CD4-positive, alpha-beta T cell (primary cell): ENCODE measurements around the gene MPO. TPM values are rescaled to one million over a fixed set of nuclear protein-coding genes. Genes with fewer than 3 reads are reported as not detected.

ENCODE experiments used
- ATAC-seq: fragments of 200-7000 bp; cut with Tn5 transposase; one replicate; pipeline ENCODE4 v1.10.0; 2022; ENCODE audit warnings: mild to moderate bottlenecking; ENCODE audit not compliant: poor library complexity
- CTCF ChIA-PET: fragments of 350-600 bp; sonication (Branson Sonifier 250); formaldehyde crosslinking; loops from one replicate; lab custom pipeline; 2021; ENCODE audit warnings: antibody characterized with exemption, inconsistent platforms; lab: Charles Lee
- POLR2A ChIA-PET: fragments of 350-600 bp; sonication (Branson Sonifier 250); formaldehyde crosslinking; loops from one replicate; lab custom pipeline; 2021; ENCODE audit warnings: antibody characterized with exemption, inconsistent platforms; lab: Charles Lee
- DNase-seq, 14 experiments: peaks; one replicate each; pipeline ENCODE4 v3.0.0-alpha.2; 2013 to 2020; ENCODE audit warnings: mixed read lengths in 2 of 14
- H3K27ac ChIP-seq, 2 donors: one replicate each; pipeline versions ENCODE4 v1.5.1 to v1.7.0; 2013; ENCODE audit warnings: low read length in 2 of 2, low read depth in 1 of 2, mild to moderate bottlenecking in 1 of 2
- H3K27me3 ChIP-seq, 2 experiments: 1 replicate in 1 of 2; 2 replicates in 1 of 2; pipeline versions ENCODE4 v1.6.1 to v1.7.0; 2013; ENCODE audit warnings: low read length in 2 of 2, control low read depth in 1 of 2, mild to moderate bottlenecking in 1 of 2, moderate library complexity in 1 of 2; ENCODE audit not compliant: insufficient read depth in 2 of 2, control insufficient read depth in 1 of 2
- H3K36me3 ChIP-seq: one replicate; pipeline ENCODE4 v1.6.1; 2013; ENCODE audit warnings: low read length, control low read depth; ENCODE audit not compliant: insufficient read depth
- H3K4me1 ChIP-seq: one replicate; pipeline ENCODE4 v1.6.1; 2013; ENCODE audit warnings: low read length, control low read depth; ENCODE audit not compliant: insufficient read depth
- H3K4me3 ChIP-seq: one replicate; pipeline ENCODE4 v1.5.1; 2013; ENCODE audit warnings: mild to moderate bottlenecking, low read length, moderate library complexity
- H3K9me3 ChIP-seq, 2 experiments: 1 replicate in 1 of 2; 2 replicates in 1 of 2; pipeline versions ENCODE4 v1.6.1 to v1.7.0; 2013; ENCODE audit warnings: low read length in 2 of 2, mild to moderate bottlenecking in 2 of 2, control low read depth in 1 of 2, moderate library complexity in 1 of 2; ENCODE audit not compliant: control insufficient read depth in 1 of 2, insufficient read depth in 1 of 2
- H3K27ac Mint-ChIP-seq: one replicate; pipeline ENCODE4 v1.8.0; 2020; ENCODE audit warnings: mixed read lengths
- H3K27me3 Mint-ChIP-seq: one replicate; pipeline ENCODE4 v1.8.0; 2021; ENCODE audit warnings: mixed read lengths
- H3K36me3 Mint-ChIP-seq: one replicate; pipeline ENCODE4 v1.8.0; 2021; ENCODE audit warnings: low read depth, mixed read lengths
- H3K4me1 Mint-ChIP-seq: one replicate; pipeline ENCODE4 v1.8.0; 2021; ENCODE audit warnings: low read depth, mixed read lengths
- H3K4me3 Mint-ChIP-seq: one replicate; pipeline ENCODE4 v1.8.0; 2020; ENCODE audit warnings: mild to moderate bottlenecking, mixed read lengths
- H3K9me3 Mint-ChIP-seq: one replicate; pipeline ENCODE4 v1.8.0; 2020; ENCODE audit warnings: mixed read lengths
- CTCF ChIP-seq: fragments of 200-600 bp; IDR thresholded peaks from one replicate; pipeline ENCODE4 v1.8.0; 2022; ENCODE audit warnings: antibody characterized with exemption, mild to moderate bottlenecking
- intact Hi-C, 2 experiments: fragments of 100-400 bp; cut with DNase I in 1 of 2; cut with micrococcal nuclease in 1 of 2; formaldehyde crosslinking; loops; one replicate each; pipeline versions ENCODE4 v1.15.1 to v1.9.0; 2023 to 2025; cut with DNase I, micrococcal nuclease
- total RNA-seq, 174 experiments: library from RNA in 2 of 174; stranded (reverse) in 2 of 174; gene quantifications; one replicate each; pipeline ENCODE4 v1.2.3 and lab custom pipeline; 2021 to 2026

Gene MPO
- total RNA-seq, 2 experiments from 2014 or later = 0.77 TPM; not detected in 1

DNA sequence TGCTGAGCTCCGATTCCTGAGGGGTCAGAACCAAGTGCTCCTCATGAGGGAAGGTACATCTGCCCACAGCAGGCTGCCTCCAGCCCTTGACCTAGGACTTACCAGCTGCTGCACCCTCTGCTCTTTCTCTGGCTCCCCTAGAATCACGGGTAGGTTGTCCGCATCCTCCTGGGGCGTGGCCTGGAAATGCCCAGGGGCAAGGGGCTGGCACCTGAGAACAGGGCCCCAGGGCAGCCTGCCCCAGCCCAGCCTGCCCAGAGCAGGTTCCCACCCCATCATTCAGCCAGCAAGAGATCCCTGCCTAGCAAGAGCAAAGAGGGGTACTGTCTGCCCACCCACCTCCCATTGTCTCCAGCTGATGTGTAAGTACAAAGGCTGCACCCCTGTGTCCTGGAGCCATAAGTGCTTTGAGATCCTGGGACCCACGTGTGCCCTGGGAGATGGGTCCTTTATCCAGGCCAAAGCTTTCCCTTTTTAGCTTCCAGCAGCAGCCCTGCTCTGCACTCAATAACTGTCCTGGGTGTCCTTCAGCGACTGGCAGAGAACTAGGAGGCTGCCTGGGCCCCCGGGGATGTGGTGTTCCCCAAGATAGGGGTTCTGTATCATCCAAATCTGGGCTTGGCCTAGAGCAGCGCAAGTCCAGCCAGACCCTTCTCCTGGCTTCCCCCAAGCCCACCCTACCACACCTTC is 42.8 kb upstream of the MPO start:
- H3K4me3 Mint-ChIP-seq = no peak overlapping the region
- H3K4me1 ChIP-seq = peaks cover 44% of the 10 kb centered on the region
- intact Hi-C loops = no loop called here

DNA sequence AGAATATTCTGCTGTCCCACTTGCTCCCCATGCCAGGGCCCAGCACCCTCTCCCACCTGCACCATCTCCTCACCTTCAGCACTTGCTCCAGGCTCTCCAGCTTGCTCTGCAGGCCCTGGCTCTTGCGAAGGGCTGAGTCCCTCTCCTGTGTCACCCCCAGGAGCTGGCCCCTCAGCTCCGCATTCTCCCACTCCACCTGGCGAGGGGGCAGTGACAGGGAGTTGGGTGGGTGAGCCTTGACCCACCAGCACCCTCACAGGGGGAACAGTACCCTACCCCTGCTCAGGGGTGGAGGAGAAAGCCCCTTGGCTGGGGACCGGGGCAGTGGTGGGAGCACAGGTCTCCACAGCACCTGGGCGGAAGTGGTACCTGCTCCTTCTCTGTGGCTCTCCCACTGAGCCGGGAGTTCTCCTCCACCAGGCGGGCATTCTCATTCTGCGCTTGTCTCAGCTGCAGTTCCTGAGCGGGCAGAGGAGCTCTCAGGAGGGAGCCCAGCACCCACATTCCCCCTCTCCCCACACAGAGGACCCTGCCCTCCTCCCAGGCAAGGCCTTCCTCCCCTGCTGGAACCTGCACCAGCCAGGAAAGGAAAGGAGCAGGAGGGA is 41.9 kb upstream of the MPO start:
- Histone ChIP-seq H3K4me1 (peaks cover 44% of the 10 kb centered on the region), H3K36me3 (peaks cover 9% of the 10 kb centered on the region), H3K27me3 (no peaks in the 10 kb centered on the region), H3K27ac (no peak overlapping the region), H3K4me3 (no peak overlapping the region), H3K9me3 (no peaks in the 10 kb centered on the region)
- peaks cover 4% of the 10 kb centered on the region for H3K36me3 Mint-ChIP-seq
- H3K27ac Mint-ChIP-seq = no peak overlapping the region
- TF ChIP-seq CTCF = no peak
- no peak overlapping the region for H3K4me3 Mint-ChIP-seq
- H3K9me3 Mint-ChIP-seq = no peaks in the 10 kb centered on the region
- ATAC-seq (no peak), DNase-seq (no peak)
- no peaks in the 10 kb centered on the region for H3K27me3 Mint-ChIP-seq
- CTCF ChIA-PET = interaction anchor here (0.9 to 6.3 kb wide), 3 partner anchors 19 to 95 kb away, joined by 4 to 211 read pairs (median 4); partner anchors contain the start of gene RNF43
- POLR2A ChIA-PET = interaction anchor here (0.6 to 22.3 kb wide), 5 partner anchors 17 to 309 kb away, joined by 3 to 1359 read pairs (median 3); partner anchors contain the start of genes RNF43 and SUPT4H1
- intact Hi-C loops = no loop called here
- H3K4me1 Mint-ChIP-seq = peaks cover 22% of the 10 kb centered on the region

More for the DNA sequence above, 42.8 kb upstream of the MPO start:
- Histone ChIP-seq H3K27ac (no peak overlapping the region), H3K4me3 (no peak overlapping the region), H3K27me3 (no peaks in the 10 kb centered on the region), H3K9me3 (no peaks in the 10 kb centered on the region), H3K36me3 (peaks cover 9% of the 10 kb centered on the region)
- DNase-seq (no peak), ATAC-seq (no peak)
- peaks cover 28% of the 10 kb centered on the region for H3K4me1 Mint-ChIP-seq
- no peak overlapping the region for H3K27ac Mint-ChIP-seq
- POLR2A ChIA-PET = interaction anchor here (1.0 to 22.3 kb wide), 4 partner anchors 16 to 308 kb away, joined by 3 to 1359 read pairs (median 80); partner anchors contain the start of genes RNF43 and SUPT4H1
- H3K27me3 Mint-ChIP-seq = no peaks in the 10 kb centered on the region
- CTCF ChIA-PET = interaction anchor here (0.9 to 1.4 kb wide), 3 partner anchors 19 to 94 kb away, joined by 4 read pairs; partner anchors contain the start of gene RNF43
- no peak for TF ChIP-seq CTCF
- peaks cover 7% of the 10 kb centered on the region for H3K36me3 Mint-ChIP-seq
- H3K9me3 Mint-ChIP-seq = no peaks in the 10 kb centered on the region

DNA sequence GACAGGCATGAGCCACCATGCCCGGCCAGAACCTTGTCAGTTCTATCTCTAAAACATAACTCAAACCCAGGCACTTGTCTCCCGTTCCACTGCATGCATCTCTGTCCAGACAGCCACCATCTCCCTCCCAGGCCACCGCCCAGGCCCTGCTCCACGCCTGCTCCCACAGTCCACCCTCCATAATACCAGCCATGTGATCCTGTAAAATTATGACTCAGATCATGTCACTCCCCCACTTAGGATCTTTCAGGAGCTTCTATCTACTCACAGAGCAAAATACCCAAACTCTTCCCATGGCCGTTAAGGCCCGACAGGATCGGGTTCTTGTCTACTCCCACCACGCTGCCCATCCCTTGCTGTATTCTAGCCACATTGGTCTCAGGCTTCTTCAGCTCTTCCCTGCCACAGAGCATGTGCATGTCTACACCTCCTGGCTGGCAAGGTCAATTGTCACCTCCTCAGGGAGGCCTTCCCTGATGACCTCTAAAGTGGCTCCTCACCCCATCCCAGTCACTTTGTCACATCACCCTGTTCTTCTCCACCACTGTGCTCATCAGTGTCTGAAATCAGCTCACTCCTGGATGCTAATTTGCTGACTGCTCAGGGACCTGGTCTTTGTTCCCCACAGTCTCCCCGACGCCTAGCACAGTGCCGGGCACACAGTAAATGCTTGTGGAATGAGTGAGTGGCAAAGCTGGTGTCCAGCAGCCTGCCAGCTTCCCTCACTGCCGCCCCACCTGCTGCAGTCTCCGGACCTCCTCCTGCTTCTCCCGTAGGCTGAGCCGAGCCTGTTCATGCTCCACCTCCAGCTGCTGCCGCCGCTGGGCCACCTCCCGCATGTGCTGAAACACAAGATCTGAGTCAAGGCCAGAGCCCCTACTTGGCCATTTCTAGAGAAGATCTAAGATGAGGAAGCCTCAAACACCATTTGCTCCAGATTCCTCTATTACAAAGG is 41.1 kb upstream of the MPO start:
- no peaks in the 10 kb centered on the region for H3K27me3 Mint-ChIP-seq
- intact Hi-C loops = no loop called here
- ATAC-seq (no peak), DNase-seq (no peak)
- Histone ChIP-seq H3K36me3 (peaks cover 9% of the 10 kb centered on the region), H3K27ac (no peak overlapping the region), H3K4me1 (peaks cover 42% of the 10 kb centered on the region), H3K27me3 (no peaks in the 10 kb centered on the region), H3K4me3 (no peak overlapping the region), H3K9me3 (no peaks in the 10 kb centered on the region)
- no peak overlapping the region for H3K27ac Mint-ChIP-seq
- no peak for TF ChIP-seq CTCF
- H3K9me3 Mint-ChIP-seq = no peaks in the 10 kb centered on the region
- H3K4me3 Mint-ChIP-seq = no peak overlapping the region
- POLR2A ChIA-PET = interaction anchor here (0.6 to 22.3 kb wide), 3 partner anchors 17 to 194 kb away, joined by 3 to 1359 read pairs (median 157); partner anchors contain the start of gene SUPT4H1
- peaks cover 4% of the 10 kb centered on the region for H3K36me3 Mint-ChIP-seq
- H3K4me1 Mint-ChIP-seq = peaks cover 23% of the 10 kb centered on the region
- CTCF ChIA-PET = interaction anchor here (0.6 to 6.3 kb wide), 3 partner anchors 21 to 219 kb away, joined by 3 to 211 read pairs (median 4); partner anchors contain the start of gene RNF43
